SK-N-MC (cell line): ENCODE data around the gene NCBP2L.

Experiments
- FOXP2 ChIP-seq: optimal IDR thresholded peaks from 2 replicates; pipeline ENCODE3; 2011; ENCODE audit warnings: mild to moderate bottlenecking, moderate library complexity; ENCODE audit not compliant: insufficient read depth; ENCODE audit errors: extremely low read length, control extremely low read depth
- POLR2AphosphoS5 ChIP-seq: IDR thresholded peaks from 2 replicates; pipeline ENCODE4 v1.6.1; 2012; ENCODE audit warnings: mild to moderate bottlenecking, low read depth, low read length, borderline replicate concordance

DNA sequence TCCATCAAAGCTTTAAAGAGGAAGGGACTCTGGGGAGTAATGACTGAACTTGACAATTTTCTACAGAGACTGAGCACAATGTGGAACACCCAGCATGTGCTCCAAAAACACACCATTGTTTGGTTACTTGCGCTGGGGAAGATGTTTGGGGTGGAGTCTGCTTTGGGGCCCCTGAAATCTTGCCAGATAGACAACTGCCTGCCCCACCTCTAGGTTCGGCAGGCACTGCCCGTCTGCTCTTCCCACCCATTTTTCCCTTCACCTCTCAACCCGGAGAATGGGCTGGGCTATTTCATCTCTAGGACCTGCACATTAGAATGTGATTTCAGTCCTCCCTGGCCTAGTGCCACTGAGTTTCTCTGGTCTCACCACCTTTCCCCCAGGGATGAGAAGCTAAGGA lies 43.8 kb upstream of the NCBP2L start:
- TF ChIP-seq FOXP2 (no peak), POLR2AphosphoS5 (no peak)
